ENCODE data around the gene SCGB1D1.

Gene SCGB1D1

GRCh38 chr11:62237499-62237898 lies 47.5 kb downstream of the SCGB1D1 start:
- POLR2A ChIA-PET = no interaction called here
- no peak for TF ChIP-seq CTCF (IDR thresholded peaks at IDR 0.05; ENCODE audit: control extremely low read depth, extremely low read depth, low read depth, missing control alignments)
- CTCF ChIA-PET = no interaction called here
- DNase-seq (ENCODE audit: extremely low spot score) = no peak

GRCh38 chr11:62238151-62238550 lies 48.1 kb downstream of the SCGB1D1 start:
- no peak for DNase-seq (ENCODE audit: extremely low spot score)
- ChIA-PET CTCF (no interaction called here), POLR2A (no interaction called here)
- TF ChIP-seq CTCF (IDR thresholded peaks at IDR 0.05; ENCODE audit: control extremely low read depth, extremely low read depth, low read depth, missing control alignments) = no peak

- no peak for DNase-seq (ENCODE audit: extremely low spot score)
- ChIA-PET POLR2A (no interaction called here), CTCF (no interaction called here)
- TF ChIP-seq CTCF (IDR thresholded peaks at IDR 0.05; ENCODE audit: control extremely low read depth, extremely low read depth, low read depth, missing control alignments) = no peak
Observed at GRCh38 chr11:62241095-62241494, 51.1 kb downstream of the SCGB1D1 start.

- DNase-seq (ENCODE audit: extremely low spot score) = no peak
- no peak for TF ChIP-seq CTCF (IDR thresholded peaks at IDR 0.05; ENCODE audit: control extremely low read depth, extremely low read depth, low read depth, missing control alignments)
- POLR2A ChIA-PET = no interaction called here
- CTCF ChIA-PET = interaction anchor here (0.7 to 1.5 kb wide), 4 partner anchors 14 to 69 kb away, joined by 3 to 5 read pairs (median 3); no protein-coding TSS in a partner anchor
Observed at GRCh38 chr11:62242021-62242420, 52.0 kb downstream of the SCGB1D1 start, which contains the start of gene SCGB1D2. TSS of gene SCGB1D2 (plus strand) at chr11:62242239. CDS start at chr11:62242308, 69 bp downstream.

All from GM10248 (cell line).